Mesendoderm (in vitro differentiated cells): ENCODE measurements around the gene SPANXC.

Experiments
- DNase-seq: peaks from one replicate; pipeline ENCODE4 v3.0.0; 2013
- H2AK5ac ChIP-seq: 2 replicates; pipeline ENCODE4 v1.6.1; 2013; ENCODE audit warnings: low read length, inconsistent platforms
- H2BK120ac ChIP-seq: 2 replicates; pipeline ENCODE4 v1.6.1; 2013; ENCODE audit warnings: low read depth, mild to moderate bottlenecking, low read length, moderate library complexity, mixed read lengths
- H2BK15ac ChIP-seq: replicated peaks from 2 replicates; pipeline ENCODE4 v1.6.1; 2013; ENCODE audit warnings: low read depth, mild to moderate bottlenecking, moderate library complexity
- H2BK5ac ChIP-seq: 2 replicates; pipeline ENCODE4 v1.6.1; 2013; ENCODE audit warnings: low read length, inconsistent platforms
- H3K18ac ChIP-seq: 2 replicates; pipeline ENCODE4 v1.6.1; 2013; ENCODE audit warnings: mild to moderate bottlenecking, low read length, mixed read lengths
- H3K23ac ChIP-seq: one replicate; pipeline ENCODE4 v1.6.1; 2013; ENCODE audit warnings: low read length
- H3K27ac ChIP-seq: 2 replicates; pipeline ENCODE4 v1.5.1; 2013; ENCODE audit warnings: low read depth, mild to moderate bottlenecking, inconsistent platforms, low read length, moderate library complexity
- H3K27me3 ChIP-seq: 2 replicates; pipeline ENCODE4 v1.6.1; 2013; ENCODE audit warnings: low read length, control low read depth, mild to moderate bottlenecking, inconsistent platforms; ENCODE audit not compliant: insufficient read depth, poor library complexity
- H3K36me3 ChIP-seq: 2 replicates; pipeline ENCODE4 v1.6.1; 2013; ENCODE audit warnings: low read length, inconsistent platforms; ENCODE audit not compliant: control insufficient read depth, insufficient read depth
- H3K4ac ChIP-seq: one replicate; pipeline ENCODE4 v1.6.1; 2013; ENCODE audit warnings: low read depth, mild to moderate bottlenecking, low read length, moderate library complexity
- H3K4me1 ChIP-seq: 2 replicates; pipeline ENCODE4 v1.6.1; 2013; ENCODE audit warnings: low read depth, low read length, inconsistent platforms; ENCODE audit not compliant: control insufficient read depth
- H3K4me2 ChIP-seq: 2 replicates; pipeline ENCODE4 v1.6.1; 2013; ENCODE audit warnings: low read length
- H3K4me3 ChIP-seq: 2 replicates; pipeline ENCODE4 v1.5.1; 2013; ENCODE audit warnings: mild to moderate bottlenecking, low read length
- H3K56ac ChIP-seq: one replicate; pipeline ENCODE4 v1.6.1; 2013; ENCODE audit warnings: low read length
- H3K79me1 ChIP-seq: 2 replicates; pipeline ENCODE4 v1.6.1; 2013; ENCODE audit warnings: low read length, inconsistent platforms
- H3K79me2 ChIP-seq: 2 replicates; pipeline ENCODE4 v1.6.1; 2013; ENCODE audit warnings: mild to moderate bottlenecking, low read length; ENCODE audit not compliant: control insufficient read depth, insufficient read depth
- H3K9ac ChIP-seq: 2 replicates; pipeline ENCODE4 v1.6.1; 2013; ENCODE audit warnings: low read length, inconsistent platforms
- H4K5ac ChIP-seq: one replicate; pipeline ENCODE4 v1.6.1; 2013; ENCODE audit warnings: low read length
- H4K8ac ChIP-seq: one replicate; pipeline ENCODE4 v1.6.1; 2013; ENCODE audit warnings: low read depth, mild to moderate bottlenecking, control low read depth, low read length, moderate library complexity
- WGBS: extraction: QIAGEN DNeasy Blood & Tissue Kit; methylation state at CpG from one replicate; pipeline ENCODE4 v1.1.7; 2013; ENCODE audit warnings: low lambda C conversion rate, missing lambda C conversion rate; ENCODE audit not compliant: insufficient coverage; ENCODE audit errors: extremely low coverage; 5-methylcytosine and 5-hydroxymethylcytosine counted together

SPANXC gene

DNA sequence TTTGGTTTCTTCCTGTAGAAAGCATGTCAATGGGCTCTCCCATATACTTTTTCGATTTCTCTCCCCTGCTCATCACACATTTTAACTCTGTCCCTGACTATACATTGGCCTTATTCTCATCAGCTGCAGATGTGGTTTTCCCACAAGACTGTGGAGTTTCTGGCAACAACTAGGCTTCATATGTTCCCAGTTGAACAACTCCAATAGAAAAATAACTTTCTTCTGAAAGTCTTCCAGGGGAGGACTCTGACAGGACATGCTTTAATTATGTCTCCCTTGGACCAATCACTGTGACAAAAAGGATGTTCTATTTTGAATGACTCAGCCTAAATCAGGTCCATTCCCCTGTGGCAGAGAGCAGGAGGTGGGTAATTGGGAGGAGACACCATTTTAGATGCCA lies 28.1 kb downstream of the SPANXC start:
- H3K79me2 ChIP-seq = no peaks in the 10 kb centered on the region
- H2BK5ac ChIP-seq = no peak overlapping the region
- H3K27ac ChIP-seq = no peak overlapping the region
- H3K9ac ChIP-seq = no peak overlapping the region
- H2AK5ac ChIP-seq = no peak overlapping the region
- H2BK15ac ChIP-seq = no peak overlapping the region
- H4K5ac ChIP-seq = no peak overlapping the region
- no peak overlapping the region for H3K4ac ChIP-seq
- no peaks in the 10 kb centered on the region for H3K36me3 ChIP-seq
- DNase-seq = no peak
- H3K23ac ChIP-seq = no peak overlapping the region
- no peak overlapping the region for H3K4me3 ChIP-seq
- no peaks in the 10 kb centered on the region for H3K4me1 ChIP-seq
- H3K4me2 ChIP-seq = no peak overlapping the region
- no peaks in the 10 kb centered on the region for H3K79me1 ChIP-seq
- no peak overlapping the region for H4K8ac ChIP-seq
- no peak overlapping the region for H3K56ac ChIP-seq
- no peak overlapping the region for H2BK120ac ChIP-seq
- no peak overlapping the region for H3K18ac ChIP-seq
- H3K27me3 ChIP-seq = no peaks in the 10 kb centered on the region
- no CpG with 5 or more reads among the region's 1 CpG for WGBS

DNA sequence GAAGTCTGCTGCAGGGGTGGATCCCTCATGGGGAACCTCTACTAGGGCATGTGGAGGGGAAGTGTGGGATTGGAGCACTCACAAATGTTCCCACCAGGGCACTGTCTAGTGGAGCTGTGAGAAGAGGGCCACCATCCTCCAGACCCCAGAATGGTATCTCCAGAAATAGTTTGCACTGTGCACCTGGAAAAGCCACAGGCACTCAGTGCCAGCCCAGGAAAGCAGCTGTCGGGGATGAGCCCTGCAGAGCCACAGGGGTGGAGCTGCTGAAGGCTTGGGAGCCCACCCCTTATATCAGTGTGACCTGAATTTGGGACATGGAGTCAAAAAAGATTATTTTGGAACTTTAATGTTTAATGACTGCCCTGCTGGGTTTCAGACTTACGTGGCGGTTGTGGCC lies 40.4 kb downstream of the SPANXC start:
- H3K36me3 ChIP-seq = no peaks in the 10 kb centered on the region
- no peaks in the 10 kb centered on the region for H3K79me2 ChIP-seq
- H3K4me1 ChIP-seq = no peaks in the 10 kb centered on the region
- no peak overlapping the region for H3K4me2 ChIP-seq
- no peak overlapping the region for H2BK120ac ChIP-seq
- H3K9ac ChIP-seq = no peak overlapping the region
- no peak overlapping the region for H3K18ac ChIP-seq
- no peak overlapping the region for H3K4me3 ChIP-seq
- no peaks in the 10 kb centered on the region for H3K79me1 ChIP-seq
- DNase-seq = no peak
- H2BK5ac ChIP-seq = no peak overlapping the region
- no CpG with 5 or more reads among the region's 3 CpGs for WGBS
- no peaks in the 10 kb centered on the region for H3K27me3 ChIP-seq
- no peak overlapping the region for H2AK5ac ChIP-seq
- H3K56ac ChIP-seq = no peak overlapping the region
- no peak overlapping the region for H4K5ac ChIP-seq
- no peak overlapping the region for H3K4ac ChIP-seq
- H3K27ac ChIP-seq = no peak overlapping the region
- no peak overlapping the region for H4K8ac ChIP-seq
- no peak overlapping the region for H3K23ac ChIP-seq
- H2BK15ac ChIP-seq = no peak overlapping the region
